Upper lobe of left lung (tissue), 6 donors: ENCODE measurements around the gene RHBDL1. TPM values are rescaled to one million over a fixed set of nuclear protein-coding genes. Genes with fewer than 3 reads are reported as not detected.

Source experiments
- ATAC-seq, 2 donors: fragments of 200-7000 bp; cut with Tn5 transposase; one replicate each; pipeline ENCODE4 v1.9.1; 2022; ENCODE audit warnings: mild to moderate bottlenecking in 2 of 2, moderate library complexity in 2 of 2; ENCODE audit not compliant: low FRiP score in 2 of 2
- DNase-seq, 2 donors: peaks; one replicate each; pipeline ENCODE4 v3.0.0-alpha.2; 2019 to 2020
- H3K27ac ChIP-seq, 4 donors: fragments of 200-600 bp; sonication (generic); one replicate each; pipeline ENCODE4 v1.5.1; 2016 to 2019
- H3K27me3 ChIP-seq, 4 donors: fragments of 200-600 bp; sonication (generic); one replicate each; pipeline ENCODE4 v1.5.1; 2017 to 2019
- H3K36me3 ChIP-seq, 4 donors: fragments of 200-600 bp; sonication (generic); one replicate each; pipeline ENCODE4 v1.5.1; 2016 to 2019
- H3K4me1 ChIP-seq, 4 donors: fragments of 200-600 bp; sonication (generic); one replicate each; pipeline ENCODE4 v1.5.1; 2018 to 2019
- H3K4me3 ChIP-seq, 4 donors: fragments of 200-600 bp; sonication (generic); one replicate each; pipeline ENCODE4 v1.5.1; 2017 to 2019; ENCODE audit warnings: mild to moderate bottlenecking in 2 of 4, moderate library complexity in 1 of 4
- H3K9me3 ChIP-seq, 4 donors: fragments of 200-600 bp; sonication (generic); one replicate each; pipeline ENCODE4 v1.5.1; 2018 to 2019
- CTCF ChIP-seq, 6 experiments: fragments of 450-650 bp in 4 of 6; fragments of 200-600 bp in 2 of 6; sonication (generic) in 2 of 6; IDR thresholded peaks; one replicate each; pipeline ENCODE4 v1.5.1; 2016 to 2019; ENCODE audit warnings: antibody characterized with exemption in 6 of 6
- EP300 ChIP-seq, 4 donors: sonication (generic); formaldehyde crosslinking; IDR thresholded peaks; one replicate each; pipeline ENCODE4 v1.5.1; 2017; ENCODE audit warnings: antibody characterized with exemption in 4 of 4, control low read depth in 2 of 4
- POLR2A ChIP-seq, 4 donors: fragments of 450-650 bp; IDR thresholded peaks; one replicate each; pipeline ENCODE4 v1.5.1; 2016 to 2017; ENCODE audit warnings: antibody characterized with exemption in 4 of 4, mild to moderate bottlenecking in 2 of 4
- POLR2AphosphoS5 ChIP-seq, 2 donors: sonication (generic); formaldehyde crosslinking; IDR thresholded peaks; one replicate each; pipeline ENCODE4 v1.5.1; 2017; ENCODE audit warnings: antibody characterized with exemption in 2 of 2
- WGBS, 2 donors: methylation state at CpG; one replicate each; pipeline ENCODE4 v1.1.5; 2017 to 2018; 5-methylcytosine and 5-hydroxymethylcytosine counted together
- total RNA-seq, 6 donors: library from RNA; depleted of rRNA in 4 of 6; stranded (reverse); fragments of >200 nt in 4 of 6; gene quantifications; one replicate each; pipeline versions ENCODE4 v1.1.0 to v1.2.1, GENCODE V29; 2016 to 2021
- donor health status: DM: no; HTN: no; CAD: no; lungs with moderate emphysema.
- donor health status: DM: no; HTN: yes; CAD: no; lungs with severe emphysema.

Gene RHBDL1
- total RNA-seq, 6 donors from 2014 or later = 0.59 to 2.1 (median 0.76) TPM; not detected in 1

GRCh38 chr16:660459-661183 is 14.8 kb upstream of the RHBDL1 start:
- ATAC-seq (peak; percentile 91 to 93), DNase-seq (peak; percentile 94 to 96)
- TF ChIP-seq POLR2A (IDR thresholded peaks at IDR 0.05) (no peak), POLR2AphosphoS5 (IDR thresholded peaks at IDR 0.05) (peak in 1 of 2 donors; percentile 1), CTCF (IDR thresholded peaks at IDR 0.05) (peak; percentile 67 to 83 (median 72)), EP300 (IDR thresholded peaks at IDR 0.05) (no peak)
- Histone ChIP-seq H3K27me3 (no peaks in the 10 kb centered on the region), H3K27ac (peak overlapping the region; percentile 55 to 79 (median 71)), H3K4me3 (peak overlapping the region in 3 of 4 donors; percentile 22 to 39 (median 30)), H3K9me3 (no peaks in the 10 kb centered on the region), H3K36me3 (peaks cover 0 to 29% (median 9%) of the 10 kb centered on the region in 4 donors), H3K4me1 (peaks cover 13 to 20% (median 14%) of the 10 kb centered on the region in 4 donors)
- WGBS, 2 donors = 0 to 17% methylated on average over 2 to 5 of the region's 43 CpGs

GRCh38 chr16:661184-661821 is 14.2 kb upstream of the RHBDL1 start:
- WGBS, 2 donors = 51 to 67% methylated on average over 25 to 34 of the region's 35 CpGs
- ATAC-seq (no peak), DNase-seq (no peak)
- Histone ChIP-seq H3K9me3 (no peaks in the 10 kb centered on the region), H3K27me3 (no peaks in the 10 kb centered on the region), H3K36me3 (peaks cover 0 to 23% (median 7%) of the 10 kb centered on the region in 4 donors), H3K27ac (peak overlapping the region in 3 of 4 donors; percentile 64 to 79 (median 78)), H3K4me1 (peaks cover 13 to 20% (median 14%) of the 10 kb centered on the region in 4 donors), H3K4me3 (peak overlapping the region in 3 of 4 donors; percentile 22 to 39 (median 30))
- TF ChIP-seq CTCF (IDR thresholded peaks at IDR 0.05) = peak in 1 of 6 experiments; percentile 6
- no peak for TF ChIP-seq POLR2AphosphoS5 (IDR thresholded peaks at IDR 0.05)
- no peak for TF ChIP-seq EP300 (IDR thresholded peaks at IDR 0.05)

- no peak for TF ChIP-seq POLR2A (IDR thresholded peaks at IDR 0.05)
- no peak for TF ChIP-seq POLR2AphosphoS5 (IDR thresholded peaks at IDR 0.05)
- TF ChIP-seq EP300 (IDR thresholded peaks at IDR 0.05) = no peak
- TF ChIP-seq CTCF (IDR thresholded peaks at IDR 0.05) = no peak
- no peaks in the 10 kb centered on the region for H3K27me3 ChIP-seq
- H3K4me3 ChIP-seq = no peak overlapping the region
- no peak overlapping the region for H3K27ac ChIP-seq
- DNase-seq = no peak
- H3K36me3 ChIP-seq = peaks cover 0 to 17% (median 7%) of the 10 kb centered on the region in 4 donors
- H3K9me3 ChIP-seq = no peaks in the 10 kb centered on the region
- peaks cover 13 to 22% (median 14%) of the 10 kb centered on the region in 4 donors for H3K4me1 ChIP-seq
- WGBS, 2 donors = 91 to 100% methylated on average over 4 to 11 of the region's 19 CpGs
- ATAC-seq = no peak
Observed at GRCh38 chr16:662095-662494, 13.4 kb upstream of the RHBDL1 start.

GRCh38 chr16:662597-662996 is 12.9 kb upstream of the RHBDL1 start:
- ATAC-seq (no peak), DNase-seq (no peak)
- WGBS, 2 donors = 94% methylated on average over 14 to 21 of the region's 21 CpGs
- no peaks in the 10 kb centered on the region for H3K9me3 ChIP-seq
- no peaks in the 10 kb centered on the region for H3K27me3 ChIP-seq
- TF ChIP-seq POLR2A (IDR thresholded peaks at IDR 0.05) (no peak), CTCF (IDR thresholded peaks at IDR 0.05) (no peak), EP300 (IDR thresholded peaks at IDR 0.05) (no peak), POLR2AphosphoS5 (IDR thresholded peaks at IDR 0.05) (no peak)
- H3K27ac ChIP-seq = no peak overlapping the region
- peaks cover 0 to 12% (median 7%) of the 10 kb centered on the region in 4 donors for H3K36me3 ChIP-seq
- peaks cover 17 to 27% (median 19%) of the 10 kb centered on the region in 4 donors for H3K4me1 ChIP-seq
- no peak overlapping the region for H3K4me3 ChIP-seq
